Cardiac muscle cell (in vitro differentiated cells and primary cell): Measurements from ENCODE around the gene GOLPH3L. TPM values are rescaled to one million over a fixed set of nuclear protein-coding genes. Genes with fewer than 3 reads are reported as not detected.
"Not testable (repeated sequence)": the region's sequence is repeated elsewhere in the genome, so short reads cannot be mapped to it uniquely, and the experiment has no call there.

Experiments used
- DNase-seq, 2 donors: peaks; one replicate each; pipeline versions ENCODE4 v3.0.0 to v3.0.0-alpha.2; 2010 to 2017; ENCODE audit warnings: low read depth in 1 of 2, low spot score in 1 of 2
- H3K27ac ChIP-seq: fragments of 200-600 bp; sonication (generic); 2 replicates; pipeline ENCODE4 v1.5.1; 2016
- H3K27me3 ChIP-seq: fragments of 200-600 bp; sonication (generic); 2 replicates; pipeline ENCODE4 v1.6.0; 2016; ENCODE audit warnings: control low read depth
- H3K36me3 ChIP-seq: fragments of 200-600 bp; sonication (generic); 2 replicates; pipeline ENCODE4 v1.5.1; 2016; ENCODE audit warnings: control low read depth
- H3K4me1 ChIP-seq: fragments of 200-600 bp; sonication (generic); 2 replicates; pipeline ENCODE4 v1.8.1; 2017; ENCODE audit warnings: low read depth, mild to moderate bottlenecking, mixed run types
- H3K4me3 ChIP-seq: fragments of 200-600 bp; sonication (generic); 2 replicates; pipeline ENCODE4 v1.5.1; 2016; ENCODE audit warnings: mild to moderate bottlenecking
- H3K9me3 ChIP-seq: fragments of 200-600 bp; sonication (generic); 2 replicates; pipeline ENCODE4 v1.5.1; 2017; ENCODE audit warnings: low read depth, mild to moderate bottlenecking, control low read depth
- CTCF ChIP-seq: IDR thresholded peaks from 2 replicates; pipeline ENCODE4 v1.5.1; 2012; ENCODE audit warnings: low read depth, mild to moderate bottlenecking, low read length
- polyA plus RNA-seq: library from polyadenylated mRNA; unstranded; fragments of >200 nt; fragmentation: Nextera tagmentation; extraction: Ambion mirVana; gene quantifications from 2 replicates; pipeline ENCODE4 v1.2.1, GENCODE V29; 2016
- total RNA-seq: library from RNA; depleted of rRNA; stranded (reverse); fragments of >200 nt; gene quantifications from 2 replicates; pipeline ENCODE4 v1.2.3, GENCODE V29; 2016

GOLPH3L gene
- total and polyA plus RNA-seq, 2 experiments from 2014 or later: 6.6 to 22.3 TPM

GRCh38 chr1:150606463-150607142 is 90.4 kb downstream of the GOLPH3L start:
- no peak overlapping the region for H3K27ac ChIP-seq
- no peak for DNase-seq

GRCh38 chr1:150605451-150605731 is 91.6 kb downstream of the GOLPH3L start:
- H3K27ac ChIP-seq, H3K36me3 ChIP-seq, H3K4me1 ChIP-seq, H3K9me3 ChIP-seq, H3K27me3 ChIP-seq, H3K4me3 ChIP-seq, DNase-seq: not testable (repeated sequence)

More at GRCh38 chr1:150606463-150607142, 90.4 kb downstream of the GOLPH3L start:
- H3K27me3 ChIP-seq: no peaks in the 10 kb centered on the region
- H3K4me1 ChIP-seq: peaks cover 4% of the 10 kb centered on the region
- H3K4me3 ChIP-seq: no peak overlapping the region
- H3K9me3 ChIP-seq: no peaks in the 10 kb centered on the region
- no peaks in the 10 kb centered on the region for H3K36me3 ChIP-seq
- no peak for TF ChIP-seq CTCF

- DNase-seq: no peak
- Histone ChIP-seq H3K4me1 (no peaks in the 10 kb centered on the region), H3K27ac (peak overlapping the region; percentile 65), H3K9me3 (no peaks in the 10 kb centered on the region), H3K4me3 (no peak overlapping the region), H3K36me3 (no peaks in the 10 kb centered on the region), H3K27me3 (no peaks in the 10 kb centered on the region)
- no peak for TF ChIP-seq CTCF
These were observed 92.7 kb downstream of the GOLPH3L start for GRCh38 chr1:150604226-150604588.

GRCh38 chr1:150603711-150604110 is 93.2 kb downstream of the GOLPH3L start:
- no peak for TF ChIP-seq CTCF
- Histone ChIP-seq H3K4me3 (no peak overlapping the region), H3K27ac (no peak overlapping the region)

GRCh38 chr1:150602372-150602771 is 94.6 kb downstream of the GOLPH3L start:
- not testable (repeated sequence) for H3K4me3 ChIP-seq, H3K4me1 ChIP-seq, H3K27ac ChIP-seq, H3K27me3 ChIP-seq, H3K9me3 ChIP-seq, DNase-seq, H3K36me3 ChIP-seq

More at GRCh38 chr1:150603711-150604110, 93.2 kb downstream of the GOLPH3L start:
- Histone ChIP-seq H3K4me1 (no peaks in the 10 kb centered on the region), H3K9me3 (no peaks in the 10 kb centered on the region), H3K36me3 (no peaks in the 10 kb centered on the region), H3K27me3 (no peaks in the 10 kb centered on the region)
- DNase-seq: no peak

- Histone ChIP-seq H3K4me1 (no peaks in the 10 kb centered on the region), H3K4me3 (no peak overlapping the region), H3K9me3 (no peaks in the 10 kb centered on the region), H3K27ac (no peak overlapping the region), H3K36me3 (no peaks in the 10 kb centered on the region), H3K27me3 (no peaks in the 10 kb centered on the region)
- no peak for DNase-seq
- no peak for TF ChIP-seq CTCF
These were observed 95.4 kb downstream of the GOLPH3L start for GRCh38 chr1:150601540-150601939.

- DNase-seq, H3K9me3 ChIP-seq, H3K27me3 ChIP-seq, H3K27ac ChIP-seq, H3K4me3 ChIP-seq, H3K4me1 ChIP-seq, H3K36me3 ChIP-seq: not testable (repeated sequence)
These were observed 98.6 kb downstream of the GOLPH3L start for GRCh38 chr1:150598346-150598745.
